PC-9 (cell line): ENCODE data around the gene C14orf39. TPM values are rescaled to one million over a fixed set of nuclear protein-coding genes. Genes with fewer than 3 reads are reported as not detected.

ENCODE experiments used
- Bru-seq: library from RNA; stranded (reverse); fragments of 400-500 nt; gene quantifications from one replicate; lab custom pipeline; 2021; lab: Mats Ljungman, UMichigan
- BruChase-seq, 2 experiments: library from RNA; stranded (reverse); fragments of 400-500 nt; gene quantifications; one replicate each; lab custom pipeline; 2021; lab: Mats Ljungman, UMichigan
- BruUV-seq: library from RNA; stranded (reverse); fragments of 400-500 nt; replicated peaks from 2 replicates; lab custom pipeline; 2021; lab: Mats Ljungman, UMichigan
- CTCF ChIA-PET: fragments of 300-600 bp; sonication (Branson Sonifier 250); formaldehyde crosslinking; loops from one replicate; lab custom pipeline; 2022; ENCODE audit warnings: antibody characterized with exemption; lab: Charles Lee
- POLR2A ChIA-PET: fragments of 300-600 bp; sonication (Branson Sonifier 250); formaldehyde crosslinking; loops from one replicate; lab custom pipeline; 2022; ENCODE audit warnings: antibody characterized with exemption; ENCODE audit not compliant: unreplicated experiment; lab: Charles Lee
- DNase-seq, 2 experiments: peaks; one replicate each; pipeline versions ENCODE4 v3.0.0 to v3.0.0-alpha.2; 2015 to 2022; ENCODE audit warnings: mixed read lengths in 1 of 2
- H2AFZ ChIP-seq: fragments of 200-600 bp; sonication (generic); 2 replicates; pipeline ENCODE4 v1.8.1; 2017; ENCODE audit warnings: antibody characterized with exemption
- H3F3A ChIP-seq: fragments of 200-600 bp; sonication (generic); 2 replicates; pipeline ENCODE4 v1.8.1; 2017; ENCODE audit warnings: antibody characterized with exemption, mild to moderate bottlenecking, low read depth; ENCODE audit not compliant: insufficient read depth
- H3K27ac ChIP-seq: fragments of 200-600 bp; sonication (generic); 2 replicates; pipeline ENCODE4 v1.6.1; 2016; ENCODE audit warnings: mixed run types
- H3K27me3 ChIP-seq: fragments of 200-600 bp; sonication (generic); 2 replicates; pipeline ENCODE4 v1.6.1; 2016; ENCODE audit warnings: low read depth, mixed run types; ENCODE audit not compliant: insufficient read depth
- H3K36me3 ChIP-seq: fragments of 200-600 bp; sonication (generic); 2 replicates; pipeline ENCODE4 v1.6.1; 2016; ENCODE audit warnings: low read depth, mixed run types
- H3K4me1 ChIP-seq: fragments of 200-600 bp; sonication (generic); replicated peaks from 2 replicates; pipeline ENCODE4 v1.6.1; 2016; ENCODE audit warnings: mixed run types; ENCODE audit not compliant: insufficient read depth
- H3K4me2 ChIP-seq: fragments of 200-600 bp; sonication (generic); 2 replicates; pipeline ENCODE4 v1.6.1; 2017; ENCODE audit warnings: mixed run types
- H3K4me3 ChIP-seq: fragments of 200-600 bp; sonication (generic); 2 replicates; pipeline ENCODE4 v1.6.1; 2016; ENCODE audit warnings: mixed run types
- H3K79me2 ChIP-seq: fragments of 200-600 bp; sonication (generic); 2 replicates; pipeline ENCODE4 v1.6.1; 2017; ENCODE audit warnings: low read depth, mixed run types
- H3K9me2 ChIP-seq: fragments of 200-600 bp; sonication (generic); 2 replicates; pipeline ENCODE4 v1.8.1; 2017; ENCODE audit warnings: mild to moderate bottlenecking; ENCODE audit not compliant: insufficient read depth
- H3K9me3 ChIP-seq: fragments of 200-600 bp; sonication (generic); 2 replicates; pipeline ENCODE4 v1.8.1; 2016; ENCODE audit warnings: low read depth; ENCODE audit not compliant: insufficient read depth
- H4K20me1 ChIP-seq: fragments of 200-600 bp; sonication (generic); 2 replicates; pipeline ENCODE4 v1.8.1; 2017; ENCODE audit not compliant: insufficient read depth
- CTCF ChIP-seq: fragments of 200-600 bp; sonication (generic); conservative IDR thresholded peaks from 2 replicates; pipeline ENCODE4 v1.6.1; 2017; ENCODE audit warnings: mixed run types, antibody characterized with exemption, mild to moderate bottlenecking, moderate library complexity
- EZH2 ChIP-seq: fragments of 200-600 bp; sonication (generic); IDR thresholded peaks from 2 replicates; pipeline ENCODE4 v1.8.0; 2017; ENCODE audit warnings: antibody characterized with exemption, low read depth
- intact Hi-C: fragments of 100-400 bp; cut with micrococcal nuclease; formaldehyde crosslinking; loops from one replicate; pipeline ENCODE4 v1.10.0; 2022; ENCODE audit not compliant: unreplicated experiment
- long read RNA-seq: library from polyadenylated mRNA; stranded (forward); transcript quantifications from one replicate; pipeline ENCODE4 v2.0.0, GENCODE V29; 2022
- total RNA-seq: library from RNA; stranded (reverse); gene quantifications from 2 replicates; pipeline ENCODE4 v1.2.3, GENCODE V29; 2021

The C14orf39 gene
- not detected in 2 replicates for total RNA-seq
- Bru-seq, nascent RNA = percentile 8 among the genes with signal in this experiment
- percentile 22 among the genes with signal in this experiment for BruChase-seq, experiment 1, labeled RNA remaining after a 2-hour chase
- percentile 10 among the genes with signal in this experiment for BruChase-seq, experiment 2, labeled RNA remaining after a 6-hour chase
- long read RNA-seq = 0 reads

GRCh38 chr14:60485598-60486251 lies at the start of gene C14orf39:
Gene C14orf39 (minus strand): TSS chr14:60486063. CDS start chr14:60485078, 985 bp downstream.
- POLR2A ChIA-PET = no interaction called here
- TF ChIP-seq EZH2 = no peak
- TF ChIP-seq CTCF = no peak
- H3K79me2 ChIP-seq = no peaks in the 10 kb centered on the region
- CTCF ChIA-PET = no interaction called here
- H3K9me3 ChIP-seq = no peaks in the 10 kb centered on the region
- H3K4me1 ChIP-seq = no peaks in the 10 kb centered on the region
- no peaks in the 10 kb centered on the region for H3K36me3 ChIP-seq
- no peak within 1 kb of the TSS for H3K4me2 ChIP-seq
- H3F3A ChIP-seq = no peaks in the 10 kb centered on the region
- no peak within 1 kb of the TSS for H3K4me3 ChIP-seq
- no peaks in the 10 kb centered on the region for H4K20me1 ChIP-seq
- no peak within 1 kb of the TSS for H3K27ac ChIP-seq
- intact Hi-C loops = loop anchor here (5.0 kb wide), 2 partner anchors 133 to 298 kb away; no protein-coding TSS in a partner anchor
- H2AFZ ChIP-seq = peak within 1 kb of the TSS; percentile 53; the same call in 1 of the 2 replicates
- no TSS peak for BruUV-seq
- DNase-seq = no peak
- no peaks in the 10 kb centered on the region for H3K9me2 ChIP-seq
- H3K27me3 ChIP-seq = no peaks in the 10 kb centered on the region

GRCh38 chr14:60532442-60532841 lies 46.6 kb upstream of the C14orf39 start:
- H3K4me1 ChIP-seq = no peaks in the 10 kb centered on the region
- no peaks in the 10 kb centered on the region for H3K36me3 ChIP-seq
- H3K27me3 ChIP-seq = no peaks in the 10 kb centered on the region
- H3K4me3 ChIP-seq = no peak overlapping the region
- H3K4me2 ChIP-seq = no peak overlapping the region
- TF ChIP-seq CTCF (no peak), EZH2 (no peak)
- no peaks in the 10 kb centered on the region; the same call in 1 of the 2 replicates for H3K9me2 ChIP-seq
- no peak overlapping the region for H2AFZ ChIP-seq
- CTCF ChIA-PET = no interaction called here
- BruUV-seq = no TSS peak
- intact Hi-C loops = no loop called here
- H3K79me2 ChIP-seq = no peaks in the 10 kb centered on the region
- H3F3A ChIP-seq = no peaks in the 10 kb centered on the region
- POLR2A ChIA-PET = no interaction called here
- DNase-seq = no peak
- H3K27ac ChIP-seq = no peak overlapping the region
- no peaks in the 10 kb centered on the region for H4K20me1 ChIP-seq
- H3K9me3 ChIP-seq = 0 out of 2 replicates have a peak, but pooled peaks cover 4% of the 10 kb centered on the region

- H3K9me3 ChIP-seq = no peaks in the 10 kb centered on the region
- no peak for TF ChIP-seq CTCF
- no peak for TF ChIP-seq EZH2
- no peak for DNase-seq
- intact Hi-C loops = no loop called here
- CTCF ChIA-PET = no interaction called here
- H3K4me1 ChIP-seq = no peaks in the 10 kb centered on the region
- no peaks in the 10 kb centered on the region for H3K79me2 ChIP-seq
- H3K4me3 ChIP-seq = no peak overlapping the region
- H4K20me1 ChIP-seq = no peaks in the 10 kb centered on the region
- no peak overlapping the region for H3K4me2 ChIP-seq
- no peak overlapping the region for H2AFZ ChIP-seq
- H3K27me3 ChIP-seq = peaks cover 18% of the 10 kb centered on the region
- no peak overlapping the region for H3K27ac ChIP-seq
- H3F3A ChIP-seq = no peaks in the 10 kb centered on the region
- no peaks in the 10 kb centered on the region for H3K9me2 ChIP-seq
- POLR2A ChIA-PET = no interaction called here
- BruUV-seq = no TSS peak
- H3K36me3 ChIP-seq = no peaks in the 10 kb centered on the region
Measured at GRCh38 chr14:60515511-60516289, 29.8 kb upstream of the C14orf39 start.
